OCI-M2 (cell line): ENCODE results near the gene MTFP1.
"Not testable (repeated sequence)": the region's sequence is repeated elsewhere in the genome, so short reads cannot be mapped to it uniquely, and the experiment has no call there.

ENCODE experiments used
- DNase-seq: peaks from one replicate; lab custom pipeline; 2025; ENCODE audit not compliant: unreplicated experiment; lab: John Stamatoyannopoulos, UW

Gene MTFP1

DNA sequence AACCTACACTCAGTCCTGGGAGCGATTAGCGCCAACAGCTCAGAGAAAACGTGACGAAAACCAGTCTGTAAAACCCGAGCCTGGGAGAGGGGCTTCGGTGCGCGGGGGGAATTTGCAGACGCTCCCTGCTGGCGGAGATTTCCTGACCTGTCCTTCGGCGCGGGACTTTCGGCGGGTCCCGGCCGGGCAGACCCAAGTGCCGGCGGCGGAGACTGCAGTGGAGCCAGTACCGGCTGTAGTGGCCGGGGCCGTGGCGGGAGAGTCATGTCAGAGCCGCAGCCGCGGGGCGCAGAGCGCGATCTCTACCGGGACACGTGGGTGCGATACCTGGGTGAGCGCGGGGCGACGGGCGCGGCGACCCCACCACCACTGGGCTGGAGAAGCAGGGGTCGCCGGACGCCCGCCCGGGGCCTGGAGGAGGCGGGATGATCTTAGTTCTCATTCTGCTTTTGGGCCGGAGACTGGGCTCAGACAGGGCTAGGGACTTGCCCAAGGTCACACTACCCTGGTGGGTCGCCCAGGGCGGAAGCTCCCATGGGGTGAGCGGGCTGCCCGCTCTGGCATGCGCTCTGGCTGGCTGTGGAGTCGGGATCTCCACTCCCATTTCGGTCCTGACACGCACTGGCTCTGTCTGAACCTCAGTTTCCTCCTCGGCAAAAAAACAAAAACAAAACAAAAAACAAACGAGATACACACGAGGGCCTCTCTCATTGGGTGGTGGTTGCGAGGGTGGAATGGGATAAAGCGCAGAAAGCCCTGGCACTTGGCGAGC is at the start of gene MTFP1:
TSS of gene MTFP1 (plus strand) at position 153 of the 772 bp plus-strand sequence. CDS start at position 265, 112 bp downstream.
- DNase-seq, result no peak

DNA sequence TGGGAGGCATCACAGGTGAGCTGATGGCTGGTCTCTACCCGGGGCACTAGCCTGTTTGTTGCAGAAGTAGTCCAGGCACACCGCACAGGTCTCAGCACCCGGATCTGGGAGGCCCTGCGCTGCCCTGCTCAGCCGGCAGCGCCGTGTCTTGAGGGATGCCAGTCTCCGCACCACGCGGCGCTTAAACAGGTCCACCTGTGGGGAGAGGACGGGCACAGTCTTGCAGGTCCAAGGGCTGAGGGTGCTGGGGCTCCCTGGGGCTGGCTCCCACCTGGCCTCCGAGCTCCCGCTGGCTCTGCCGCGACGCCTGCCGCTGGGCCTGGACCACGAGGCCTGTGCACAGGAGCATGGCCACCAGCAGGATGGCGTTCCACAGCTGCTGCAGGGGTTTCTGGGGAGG is 45.6 kb upstream of the MTFP1 start:
- no peak for DNase-seq

GRCh38 chr22:30381264-30381663 is 44.3 kb upstream of the MTFP1 start:
- DNase-seq, result no peak

DNA sequence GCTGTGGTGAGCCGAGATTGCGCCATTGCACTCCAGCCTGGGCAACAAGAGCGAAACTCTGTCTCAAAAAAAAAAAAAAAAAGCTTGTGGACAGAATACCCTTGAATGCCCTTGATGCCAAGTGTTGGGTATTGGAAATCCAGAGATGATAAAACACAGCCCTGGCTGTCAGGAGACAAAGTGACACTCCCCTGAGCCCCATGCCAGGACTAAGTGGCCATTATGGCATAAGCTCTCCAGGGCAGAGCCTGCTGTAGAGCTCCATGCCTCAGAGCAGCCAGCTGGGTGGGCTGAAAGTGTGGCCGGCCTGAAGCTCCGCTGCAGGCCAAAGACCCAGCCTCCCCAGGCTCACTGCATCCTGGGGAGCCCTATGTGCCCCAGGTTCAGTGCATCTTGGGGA is 43.2 kb upstream of the MTFP1 start:
- DNase-seq, result no peak

- DNase-seq, result no peak
Observed at GRCh38 chr22:30383061-30383460, 42.5 kb upstream of the MTFP1 start.

GRCh38 chr22:30385942-30386341 is 39.6 kb upstream of the MTFP1 start:
- DNase-seq, result no peak

GRCh38 chr22:30386608-30386959 is 39.0 kb upstream of the MTFP1 start:
- no peak for DNase-seq

- no peak for DNase-seq
Observed at GRCh38 chr22:30386960-30387827, 38.4 kb upstream of the MTFP1 start, which contains the start of gene RNF215. Gene RNF215 (minus strand): TSS chr22:30387411. CDS start chr22:30387313, 98 bp downstream.

DNA sequence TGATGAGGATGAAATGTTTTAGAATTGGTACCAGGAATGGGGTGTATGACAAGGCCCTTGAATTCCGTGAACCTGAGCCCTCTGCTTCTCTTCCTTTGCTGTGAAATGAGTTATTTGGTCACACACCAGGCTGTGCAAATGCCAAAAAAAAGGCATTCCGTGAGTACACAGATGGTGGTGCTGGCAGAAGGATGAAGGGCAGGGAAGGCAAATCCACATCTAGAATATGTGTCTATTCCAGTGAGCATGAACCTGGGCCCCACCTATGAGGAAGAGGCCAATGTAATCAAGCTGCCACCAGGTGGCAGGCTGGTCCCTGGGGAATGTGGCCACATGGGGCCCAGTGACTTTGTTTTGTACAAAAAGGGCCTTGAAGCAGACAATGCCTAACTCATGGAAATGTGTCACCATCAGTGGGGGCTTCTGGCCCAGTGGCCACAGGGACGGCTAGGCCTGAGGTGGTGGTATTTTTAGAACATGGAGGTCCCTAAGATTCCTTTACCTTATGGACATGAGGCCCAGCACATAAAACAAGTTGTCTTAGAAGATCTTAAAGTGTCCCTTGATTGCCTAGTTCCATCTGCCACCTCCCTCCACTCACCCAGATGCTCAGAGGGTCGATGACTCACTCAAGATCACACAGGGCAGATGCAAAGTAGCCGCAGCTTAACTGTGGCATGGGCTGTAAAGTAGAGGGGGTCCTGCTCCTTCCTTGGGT is 34.4 kb upstream of the MTFP1 start:
- DNase-seq, result no peak

DNA sequence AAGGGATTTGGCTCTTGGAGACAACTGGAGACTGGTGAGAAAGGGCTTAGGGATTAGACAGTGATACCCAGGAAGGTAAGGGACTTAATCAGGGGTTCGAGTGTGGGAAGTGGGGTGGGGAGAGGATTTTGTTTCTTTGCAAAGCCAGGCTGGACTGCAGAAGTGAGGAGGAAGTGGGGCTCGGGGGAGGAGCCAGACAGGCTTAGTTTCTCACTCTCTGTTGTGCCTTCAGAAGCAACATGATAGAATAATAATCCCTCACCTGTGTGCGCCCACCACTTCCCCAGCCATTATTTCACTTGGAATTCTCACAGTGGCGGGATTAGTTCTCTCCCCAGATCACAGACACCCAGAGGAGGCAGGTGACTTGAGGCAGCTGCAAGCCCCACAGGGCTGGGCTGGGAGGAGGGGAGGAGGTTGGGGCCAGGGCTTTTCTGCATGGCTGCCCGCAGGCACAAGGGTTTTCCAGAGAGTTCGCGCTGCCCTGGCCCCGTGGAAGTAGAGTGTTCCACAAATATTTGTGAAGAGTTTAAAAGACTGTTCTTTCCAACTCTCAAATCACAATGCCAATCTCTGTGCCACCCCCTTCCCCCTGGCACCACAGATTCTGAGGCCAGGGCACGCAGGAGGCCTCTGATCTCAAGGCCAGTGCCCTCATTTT is 32.8 kb upstream of the MTFP1 start:
- no peak for DNase-seq

DNA sequence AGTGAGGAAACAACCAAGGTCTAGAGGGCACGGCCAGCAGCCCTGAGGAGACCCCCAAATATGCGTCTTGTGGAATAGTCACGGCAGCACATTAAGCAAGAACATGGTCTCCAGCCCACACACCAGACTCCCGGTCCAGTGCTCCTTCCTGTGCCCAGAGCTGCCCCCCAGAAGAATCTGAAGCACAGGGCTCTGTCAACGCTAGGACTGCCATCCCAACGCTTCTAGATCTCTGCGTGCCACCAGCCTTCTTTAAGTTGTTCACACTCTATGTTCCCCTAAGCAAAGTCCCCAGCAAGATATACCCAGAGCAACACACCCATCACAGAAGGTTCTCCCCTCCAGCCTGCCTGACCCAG is 32.3 kb upstream of the MTFP1 start:
- DNase-seq, result no peak

GRCh38 chr22:30393885-30394284 is 31.7 kb upstream of the MTFP1 start:
- no peak for DNase-seq

- no peak for DNase-seq
Observed at GRCh38 chr22:30396871-30397655, 28.5 kb upstream of the MTFP1 start, which contains the start of gene SEC14L2. Gene SEC14L2 (plus strand): TSS chr22:30397018. CDS start chr22:30397117, 99 bp downstream.

GRCh38 chr22:30397656-30398635 is 27.6 kb upstream of the MTFP1 start:
- DNase-seq, result no peak

GRCh38 chr22:30398685-30399680 is 26.6 kb upstream of the MTFP1 start:
- DNase-seq, result no peak

DNA sequence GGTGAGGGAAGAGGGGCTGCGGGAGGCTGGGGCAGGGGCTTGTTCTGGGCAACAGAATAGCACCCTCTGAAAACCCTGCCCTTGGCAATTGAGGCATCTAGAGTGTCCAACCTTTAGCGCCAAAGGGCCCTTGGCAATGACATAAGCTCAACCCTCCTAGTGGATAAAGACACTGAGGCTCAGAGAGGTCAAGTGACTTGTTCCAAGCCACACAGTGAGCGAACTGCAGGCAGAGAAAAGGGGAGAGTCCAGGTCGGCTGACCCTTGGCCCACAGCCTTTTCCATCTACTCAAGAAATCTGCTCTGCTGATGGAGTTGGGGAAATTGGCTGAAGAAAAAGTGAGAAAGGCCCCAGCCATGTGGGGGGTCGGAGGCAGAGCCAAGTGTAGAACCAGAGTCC is 25.9 kb upstream of the MTFP1 start:
- no peak for DNase-seq

GRCh38 chr22:30400159-30400558 is 25.4 kb upstream of the MTFP1 start:
- no peak for DNase-seq

GRCh38 chr22:30401024-30401423 is 24.5 kb upstream of the MTFP1 start:
- DNase-seq, result not testable (repeated sequence)
